Osteocyte (in vitro differentiated cells): ENCODE data around the gene POLR2L. TPM values are rescaled to one million over a fixed set of nuclear protein-coding genes. Genes with fewer than 3 reads are reported as not detected.

Experiments
- DNase-seq: peaks from one replicate; pipeline ENCODE4 v3.0.0; 2021; ENCODE audit warnings: mixed read lengths; ENCODE audit not compliant: unreplicated experiment; ENCODE audit errors: extremely low spot score
- H3K27ac Mint-ChIP-seq: one replicate; pipeline ENCODE4 v1.8.0; 2021; ENCODE audit warnings: mild to moderate bottlenecking, mixed read lengths; ENCODE audit not compliant: unreplicated experiment
- H3K27me3 Mint-ChIP-seq: one replicate; pipeline ENCODE4 v1.8.0; 2021; ENCODE audit warnings: mixed read lengths; ENCODE audit not compliant: unreplicated experiment
- H3K36me3 Mint-ChIP-seq: one replicate; pipeline ENCODE4 v1.8.0; 2021; ENCODE audit warnings: mixed read lengths; ENCODE audit not compliant: unreplicated experiment
- H3K4me1 Mint-ChIP-seq: one replicate; pipeline ENCODE4 v1.8.0; 2021; ENCODE audit warnings: mixed read lengths; ENCODE audit not compliant: unreplicated experiment
- H3K4me3 Mint-ChIP-seq: one replicate; pipeline ENCODE4 v1.8.0; 2021; ENCODE audit warnings: mild to moderate bottlenecking, moderate library complexity, mixed read lengths; ENCODE audit not compliant: unreplicated experiment
- H3K9me3 Mint-ChIP-seq: one replicate; pipeline ENCODE4 v1.8.0; 2021; ENCODE audit warnings: mixed read lengths; ENCODE audit not compliant: unreplicated experiment
- total RNA-seq: library from RNA; stranded (reverse); gene quantifications from 2 replicates; pipeline ENCODE4 v1.2.1, GENCODE V29; 2021
- TF ChIP-seq, protein P1 (sequence below): fragments of 200-600 bp; sonication (generic); IDR thresholded peaks from 2 replicates; pipeline ENCODE4 v1.5.0; 2021; ENCODE audit warnings: antibody characterized with exemption, mild to moderate bottlenecking, moderate library complexity

POLR2L gene
- total RNA-seq, 1 donor from 2014 or later, result 193 TPM

DNA sequence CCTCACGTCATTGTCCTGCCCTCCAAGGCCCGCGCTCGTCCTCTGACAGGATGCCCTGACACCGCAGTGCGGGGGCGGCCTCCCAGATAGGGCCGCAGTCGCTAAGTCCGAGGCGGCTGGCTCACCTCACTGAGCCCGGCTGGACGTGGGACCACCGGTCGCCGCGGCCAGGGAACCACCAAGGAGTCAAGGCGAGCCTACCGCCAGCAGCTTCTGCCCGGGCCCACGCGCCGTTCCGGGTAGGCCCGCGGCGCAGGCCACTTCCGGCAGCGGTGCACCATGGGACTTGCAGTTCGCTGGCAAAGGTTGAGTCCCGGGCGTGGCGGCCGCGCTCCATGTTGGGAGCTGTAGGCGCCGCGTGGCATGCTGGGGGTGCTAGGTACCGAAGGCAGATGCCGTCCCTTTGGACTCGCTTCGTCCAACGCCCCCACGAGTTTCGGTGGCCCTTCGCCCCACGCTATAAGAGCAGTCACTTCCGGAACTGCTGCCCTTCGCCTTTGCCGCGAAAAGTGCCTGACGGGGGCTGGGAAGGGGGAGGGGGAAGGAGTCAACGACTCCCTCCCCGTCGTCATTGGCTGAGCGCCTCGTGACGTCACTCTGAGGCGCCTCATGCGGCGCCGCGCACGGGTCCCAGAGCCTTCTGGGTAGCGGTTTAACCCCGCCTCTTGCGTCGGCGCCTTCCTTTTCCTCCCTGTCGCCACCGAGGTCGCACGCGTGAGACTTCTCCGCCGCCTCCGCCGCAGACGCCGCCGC is 32.9 kb downstream of the POLR2L start, which contains the start of gene RPLP2:
Gene RPLP2, plus strand, starts transcription at position 681 of the 753 bp plus-strand sequence. CDS start 268 bp downstream, outside the sequence.
- peak within 1 kb of the TSS; percentile 87 for H3K4me3 Mint-ChIP-seq
- H3K9me3 Mint-ChIP-seq, result no peaks in the 10 kb centered on the region
- H3K36me3 Mint-ChIP-seq, result peaks cover 11% of the 10 kb centered on the region

DNA sequence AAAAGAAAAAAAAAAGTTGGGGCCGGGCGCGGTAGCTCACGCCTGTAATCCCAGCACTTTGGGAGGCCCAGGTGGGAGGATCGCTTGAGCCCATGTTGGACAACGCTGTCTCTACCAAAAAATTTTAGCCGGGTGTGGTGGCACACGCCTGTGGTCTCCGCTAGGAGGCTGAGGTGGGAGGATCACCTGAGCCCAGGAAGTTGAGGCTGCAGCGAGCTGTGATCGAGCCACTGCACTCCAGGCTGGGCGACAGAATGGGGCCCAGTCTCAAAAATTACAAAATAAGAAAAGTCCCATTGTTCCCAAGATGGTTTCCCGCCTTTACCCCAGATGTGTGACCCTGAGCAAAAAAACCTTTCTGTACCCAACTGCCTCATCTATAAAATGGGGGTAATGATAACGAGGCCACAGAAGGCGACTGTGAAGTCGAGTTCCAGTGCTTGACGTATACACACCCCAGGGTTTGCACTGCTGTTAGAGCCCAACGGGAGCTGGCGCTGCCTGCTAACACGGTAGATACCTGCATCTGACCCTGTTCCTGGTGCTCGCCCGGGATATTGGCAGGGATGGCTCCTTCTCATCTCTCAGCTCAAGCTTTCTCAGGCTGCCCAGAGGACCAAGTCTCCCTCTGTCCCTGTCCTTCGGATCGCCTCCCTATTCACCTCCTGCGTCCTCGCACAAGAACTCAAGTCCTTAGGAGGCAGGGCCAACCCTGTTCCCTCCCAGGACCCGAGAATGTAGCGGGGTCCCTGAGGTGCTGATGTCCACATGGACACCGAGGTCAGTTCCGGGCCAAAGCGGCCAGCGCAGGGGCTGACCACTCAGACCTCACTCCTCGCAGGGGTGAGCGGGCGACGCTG is 33.7 kb downstream of the POLR2L start:
- peaks cover 36% of the 10 kb centered on the region for H3K4me1 Mint-ChIP-seq
- H3K9me3 Mint-ChIP-seq, result no peaks in the 10 kb centered on the region
- peak overlapping the region; percentile 87 for H3K4me3 Mint-ChIP-seq
- H3K36me3 Mint-ChIP-seq, result peaks cover 9% of the 10 kb centered on the region
- TF ChIP-seq, protein P1, sequence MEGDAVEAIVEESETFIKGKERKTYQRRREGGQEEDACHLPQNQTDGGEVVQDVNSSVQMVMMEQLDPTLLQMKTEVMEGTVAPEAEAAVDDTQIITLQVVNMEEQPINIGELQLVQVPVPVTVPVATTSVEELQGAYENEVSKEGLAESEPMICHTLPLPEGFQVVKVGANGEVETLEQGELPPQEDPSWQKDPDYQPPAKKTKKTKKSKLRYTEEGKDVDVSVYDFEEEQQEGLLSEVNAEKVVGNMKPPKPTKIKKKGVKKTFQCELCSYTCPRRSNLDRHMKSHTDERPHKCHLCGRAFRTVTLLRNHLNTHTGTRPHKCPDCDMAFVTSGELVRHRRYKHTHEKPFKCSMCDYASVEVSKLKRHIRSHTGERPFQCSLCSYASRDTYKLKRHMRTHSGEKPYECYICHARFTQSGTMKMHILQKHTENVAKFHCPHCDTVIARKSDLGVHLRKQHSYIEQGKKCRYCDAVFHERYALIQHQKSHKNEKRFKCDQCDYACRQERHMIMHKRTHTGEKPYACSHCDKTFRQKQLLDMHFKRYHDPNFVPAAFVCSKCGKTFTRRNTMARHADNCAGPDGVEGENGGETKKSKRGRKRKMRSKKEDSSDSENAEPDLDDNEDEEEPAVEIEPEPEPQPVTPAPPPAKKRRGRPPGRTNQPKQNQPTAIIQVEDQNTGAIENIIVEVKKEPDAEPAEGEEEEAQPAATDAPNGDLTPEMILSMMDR, result no peak
- peak overlapping the region; percentile 99 for H3K27ac Mint-ChIP-seq
- H3K27me3 Mint-ChIP-seq, result no peaks in the 10 kb centered on the region
- DNase-seq, result no peak

More for the DNA sequence above, 32.9 kb downstream of the POLR2L start, which contains the start of gene RPLP2:
- TF ChIP-seq, protein P1, result no peak
- DNase-seq, result peak; percentile 98
- H3K27ac Mint-ChIP-seq, result peak within 1 kb of the TSS; percentile 99
- H3K4me1 Mint-ChIP-seq, result peaks cover 32% of the 10 kb centered on the region
- H3K27me3 Mint-ChIP-seq, result no peaks in the 10 kb centered on the region

DNA sequence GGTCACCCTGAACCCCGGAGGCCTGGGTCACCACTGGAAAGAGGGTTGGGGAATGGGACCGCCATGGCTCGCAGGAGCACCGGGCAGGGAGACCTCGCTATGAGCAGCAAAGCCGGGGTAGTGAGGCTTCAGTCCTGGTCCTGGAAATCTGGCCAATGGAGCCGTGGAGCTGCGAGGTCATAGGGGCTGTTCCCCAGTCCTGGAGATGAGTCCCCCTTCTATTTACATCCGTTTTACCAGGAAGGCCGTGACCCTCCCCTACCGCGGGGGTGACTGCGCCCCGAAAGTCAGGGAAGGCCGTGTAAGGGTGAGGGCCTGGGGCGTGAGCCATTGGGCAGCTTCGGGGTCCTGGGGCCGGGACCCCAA is 37.7 kb downstream of the POLR2L start:
- TF ChIP-seq, protein P1, result no peak
- DNase-seq, result no peak
- Mint-ChIP-seq H3K9me3 (no peaks in the 10 kb centered on the region), H3K36me3 (no peaks in the 10 kb centered on the region), H3K4me3 (peak overlapping the region; percentile 68), H3K4me1 (peaks cover 19% of the 10 kb centered on the region), H3K27me3 (no peaks in the 10 kb centered on the region), H3K27ac (peak overlapping the region; percentile 18)

DNA sequence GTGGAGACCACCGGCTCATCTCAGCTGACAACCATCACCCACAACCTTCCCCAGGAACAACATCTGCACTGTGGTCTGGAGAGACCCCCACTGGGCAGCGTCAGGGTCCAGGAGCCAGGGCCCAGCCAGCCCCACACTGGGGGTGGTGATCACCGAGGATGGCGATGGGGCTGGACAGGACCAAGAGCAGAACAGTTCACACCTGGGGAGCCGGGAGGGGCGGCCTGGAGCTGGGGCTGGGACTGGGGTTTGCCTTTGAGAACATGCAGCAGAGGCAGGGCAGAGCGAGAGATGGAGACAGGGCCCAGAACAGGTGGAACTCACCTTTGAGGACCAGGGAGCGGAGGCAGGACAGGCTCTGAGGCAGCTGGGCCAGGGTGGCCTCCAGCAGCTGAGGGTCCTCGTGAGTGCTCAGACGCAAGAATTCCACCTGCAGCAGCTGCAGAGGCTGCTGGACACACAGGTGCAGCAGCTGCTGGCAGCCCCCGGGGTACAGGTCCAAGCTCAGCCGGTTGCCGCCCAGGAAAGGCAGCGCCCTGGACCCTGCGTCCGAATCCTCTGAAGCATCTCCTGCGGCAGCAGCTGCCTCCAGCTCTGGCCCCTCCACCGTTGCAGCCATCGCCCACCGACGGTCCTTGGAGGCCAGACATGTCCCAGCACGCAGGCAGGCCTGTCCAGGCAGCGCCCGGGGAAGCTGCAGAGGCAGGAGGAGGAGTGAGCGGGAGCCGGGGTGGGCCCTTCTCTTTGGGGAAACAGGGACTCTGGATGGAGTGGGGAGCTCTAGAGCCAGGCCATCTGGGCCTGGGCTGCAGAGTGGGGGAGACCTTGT is 38.3 kb downstream of the POLR2L start:
- no peaks in the 10 kb centered on the region for H3K9me3 Mint-ChIP-seq
- TF ChIP-seq, protein P1, result no peak
- H3K27ac Mint-ChIP-seq, result peak overlapping the region; percentile 18
- H3K4me1 Mint-ChIP-seq, result peaks cover 18% of the 10 kb centered on the region
- peak; percentile 82 for DNase-seq
- no peaks in the 10 kb centered on the region for H3K27me3 Mint-ChIP-seq
- H3K36me3 Mint-ChIP-seq, result no peaks in the 10 kb centered on the region
- peak overlapping the region; percentile 68 for H3K4me3 Mint-ChIP-seq
